ENCODE data around the gene EIF4G2. TPM values are rescaled to one million over a fixed set of nuclear protein-coding genes. Genes with fewer than 3 reads are reported as not detected.
A peak's percentile ranks its signal among the peaks of the same experiment; 100 is the strongest.

EIF4G2 gene
- total RNA-seq, 1 donor from 2014 or later = 1,184 TPM

- H3K36me3 Mint-ChIP-seq (ENCODE audit: low read depth, unreplicated experiment) = peaks cover 35% of the 10 kb centered on the region
- DNase-seq (ENCODE audit: low spot score) = peak; percentile 66
Observed at GRCh38 chr11:10770626-10771254, 38.0 kb downstream of the EIF4G2 start.

GRCh38 chr11:10764412-10764811 is 44.3 kb downstream of the EIF4G2 start:
- Mint-ChIP-seq H3K36me3 (ENCODE audit: low read depth, unreplicated experiment) (peaks cover 16% of the 10 kb centered on the region), H3K4me1 (ENCODE audit: unreplicated experiment) (peaks cover 9% of the 10 kb centered on the region), H3K9me3 (ENCODE audit: unreplicated experiment) (no peaks in the 10 kb centered on the region), H3K27me3 (ENCODE audit: unreplicated experiment) (no peaks in the 10 kb centered on the region), H3K27ac (ENCODE audit: unreplicated experiment) (no peak overlapping the region), H3K4me3 (ENCODE audit: unreplicated experiment) (no peak overlapping the region)
- no peak for DNase-seq (ENCODE audit: low spot score)
- no peak for TF ChIP-seq CTCF (IDR thresholded peaks at IDR 0.05; ENCODE audit: unreplicated experiment)

More at GRCh38 chr11:10770626-10771254, 38.0 kb downstream of the EIF4G2 start:
- peak; percentile 59 for TF ChIP-seq CTCF (IDR thresholded peaks at IDR 0.05; ENCODE audit: unreplicated experiment)
- Mint-ChIP-seq H3K27ac (ENCODE audit: unreplicated experiment) (no peak overlapping the region), H3K9me3 (ENCODE audit: unreplicated experiment) (no peaks in the 10 kb centered on the region), H3K4me3 (ENCODE audit: unreplicated experiment) (no peak overlapping the region), H3K4me1 (ENCODE audit: unreplicated experiment) (peaks cover 9% of the 10 kb centered on the region), H3K27me3 (ENCODE audit: unreplicated experiment) (no peaks in the 10 kb centered on the region)

- H3K9me3 Mint-ChIP-seq (ENCODE audit: unreplicated experiment) = no peaks in the 10 kb centered on the region
- no peaks in the 10 kb centered on the region for H3K27me3 Mint-ChIP-seq (ENCODE audit: unreplicated experiment)
- peaks cover 9% of the 10 kb centered on the region for H3K4me1 Mint-ChIP-seq (ENCODE audit: unreplicated experiment)
- no peak overlapping the region for H3K4me3 Mint-ChIP-seq (ENCODE audit: unreplicated experiment)
- DNase-seq (ENCODE audit: low spot score) = no peak
- peaks cover 16% of the 10 kb centered on the region for H3K36me3 Mint-ChIP-seq (ENCODE audit: low read depth, unreplicated experiment)
- TF ChIP-seq CTCF (IDR thresholded peaks at IDR 0.05; ENCODE audit: unreplicated experiment) = no peak
- no peak overlapping the region for H3K27ac Mint-ChIP-seq (ENCODE audit: unreplicated experiment)
Observed at GRCh38 chr11:10763766-10764165, 45.0 kb downstream of the EIF4G2 start.

GRCh38 chr11:10762913-10763421 is 45.8 kb downstream of the EIF4G2 start:
- no peaks in the 10 kb centered on the region for H3K27me3 Mint-ChIP-seq (ENCODE audit: unreplicated experiment)
- no peak for DNase-seq (ENCODE audit: low spot score)
- H3K27ac Mint-ChIP-seq (ENCODE audit: unreplicated experiment) = no peak overlapping the region
- H3K4me1 Mint-ChIP-seq (ENCODE audit: unreplicated experiment) = peaks cover 9% of the 10 kb centered on the region
- no peaks in the 10 kb centered on the region for H3K9me3 Mint-ChIP-seq (ENCODE audit: unreplicated experiment)
- H3K36me3 Mint-ChIP-seq (ENCODE audit: low read depth, unreplicated experiment) = peaks cover 16% of the 10 kb centered on the region
- TF ChIP-seq CTCF (IDR thresholded peaks at IDR 0.05; ENCODE audit: unreplicated experiment) = no peak
- H3K4me3 Mint-ChIP-seq (ENCODE audit: unreplicated experiment) = no peak overlapping the region

- H3K4me1 Mint-ChIP-seq (ENCODE audit: unreplicated experiment) = peaks cover 9% of the 10 kb centered on the region
- H3K27me3 Mint-ChIP-seq (ENCODE audit: unreplicated experiment) = no peaks in the 10 kb centered on the region
- H3K27ac Mint-ChIP-seq (ENCODE audit: unreplicated experiment) = no peak overlapping the region
- DNase-seq (ENCODE audit: low spot score) = no peak
- H3K36me3 Mint-ChIP-seq (ENCODE audit: low read depth, unreplicated experiment) = peaks cover 9% of the 10 kb centered on the region
- no peak overlapping the region for H3K4me3 Mint-ChIP-seq (ENCODE audit: unreplicated experiment)
- TF ChIP-seq CTCF (IDR thresholded peaks at IDR 0.05; ENCODE audit: unreplicated experiment) = no peak
- no peaks in the 10 kb centered on the region for H3K9me3 Mint-ChIP-seq (ENCODE audit: unreplicated experiment)
Observed at GRCh38 chr11:10762185-10762584, 46.5 kb downstream of the EIF4G2 start.

Data from endothelial cell (in vitro differentiated cells).